Activated naive CD4-positive, alpha-beta T cell treated with anti-CD3 and anti-CD28 coated beads, Interleukin-2, amount 50 U/mL, for 16 hours (primary cell): ENCODE measurements around the gene TBC1D25.

Experiments
- DNase-seq: peaks from one replicate; pipeline ENCODE4 v3.0.0-alpha.2; 2020

The TBC1D25 gene

DNA sequence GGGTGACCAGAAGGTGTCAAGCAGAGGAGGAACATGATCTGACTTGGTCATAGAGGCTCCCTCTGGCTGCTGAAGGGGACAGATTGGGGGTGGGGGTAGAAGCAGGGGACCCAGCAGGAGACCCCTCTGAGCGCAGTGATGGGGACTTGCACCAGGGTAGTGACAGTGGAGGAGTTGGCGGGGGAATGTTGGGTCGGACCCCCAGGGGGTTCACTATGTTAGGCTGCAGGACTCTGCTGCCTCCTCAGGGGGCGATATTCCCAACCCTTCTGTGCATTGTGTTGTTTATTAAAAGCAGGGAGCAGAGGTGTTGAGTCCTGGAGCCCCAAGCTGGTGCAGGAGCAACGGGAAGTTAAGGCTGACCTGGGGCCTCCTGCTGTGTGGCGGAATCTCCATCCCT is 66.6 kb downstream of the TBC1D25 start:
- no peak for DNase-seq

DNA sequence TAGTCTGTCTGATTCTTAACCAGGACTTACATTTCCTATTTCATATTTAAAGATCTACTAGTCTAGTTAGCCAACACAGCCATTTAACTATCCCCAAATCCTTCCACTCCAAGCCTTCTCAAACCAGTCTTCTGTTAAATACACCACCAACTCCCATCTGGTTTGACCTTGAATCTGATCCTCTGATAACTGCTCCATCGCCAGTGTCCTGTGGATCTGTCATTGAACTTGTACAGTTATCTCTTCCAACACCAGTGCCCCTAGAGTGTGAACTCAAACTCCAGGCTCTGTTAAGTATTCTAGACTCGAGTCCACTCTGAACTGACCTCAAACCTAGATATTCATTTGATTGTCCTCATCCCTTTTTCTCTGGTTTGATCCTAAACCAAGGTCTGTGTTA is 72.2 kb downstream of the TBC1D25 start:
- DNase-seq: no peak
